ENCODE results near the gene ZNF142.

Gene ZNF142

DNA sequence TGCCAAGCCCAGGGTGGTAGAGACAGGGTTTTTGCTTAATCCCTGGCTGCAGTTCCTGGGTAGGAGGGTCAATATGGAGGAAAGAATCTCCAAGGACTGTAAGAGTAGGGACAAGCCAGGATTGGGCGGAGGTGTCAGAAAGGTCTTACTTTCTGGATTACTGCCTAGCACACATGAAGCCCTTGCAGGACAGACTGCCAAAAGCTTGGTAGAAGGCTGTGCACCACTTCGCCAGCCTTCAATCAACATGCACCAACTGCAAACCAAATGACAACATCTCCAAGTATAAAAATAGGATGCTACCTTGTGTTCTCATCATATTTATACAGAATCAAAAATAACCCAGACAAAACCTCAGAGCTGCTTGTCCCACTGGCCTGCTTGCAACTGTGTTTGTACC is 3.7 kb downstream of the ZNF142 start:
- DNase-seq (ENCODE audit: low read depth, low spot score) = no peak

DNA sequence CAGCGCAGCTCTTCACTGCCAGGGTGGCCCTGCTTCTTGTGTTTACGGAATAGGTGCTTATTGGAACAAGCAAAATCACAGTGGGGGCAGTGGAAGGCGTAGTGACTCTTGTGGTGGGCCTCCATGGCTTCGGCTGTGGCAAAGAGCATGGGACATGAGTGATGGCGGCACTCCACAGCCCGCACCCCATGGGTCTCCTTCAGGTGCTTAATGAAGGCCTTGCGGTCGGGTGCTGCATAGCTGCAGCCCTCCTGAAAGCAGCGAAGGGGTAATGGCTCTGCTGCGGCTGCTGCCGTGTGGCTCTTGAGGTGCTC is 10.7 kb downstream of the ZNF142 start:
- DNase-seq (ENCODE audit: low read depth, low spot score) = no peak

DNA sequence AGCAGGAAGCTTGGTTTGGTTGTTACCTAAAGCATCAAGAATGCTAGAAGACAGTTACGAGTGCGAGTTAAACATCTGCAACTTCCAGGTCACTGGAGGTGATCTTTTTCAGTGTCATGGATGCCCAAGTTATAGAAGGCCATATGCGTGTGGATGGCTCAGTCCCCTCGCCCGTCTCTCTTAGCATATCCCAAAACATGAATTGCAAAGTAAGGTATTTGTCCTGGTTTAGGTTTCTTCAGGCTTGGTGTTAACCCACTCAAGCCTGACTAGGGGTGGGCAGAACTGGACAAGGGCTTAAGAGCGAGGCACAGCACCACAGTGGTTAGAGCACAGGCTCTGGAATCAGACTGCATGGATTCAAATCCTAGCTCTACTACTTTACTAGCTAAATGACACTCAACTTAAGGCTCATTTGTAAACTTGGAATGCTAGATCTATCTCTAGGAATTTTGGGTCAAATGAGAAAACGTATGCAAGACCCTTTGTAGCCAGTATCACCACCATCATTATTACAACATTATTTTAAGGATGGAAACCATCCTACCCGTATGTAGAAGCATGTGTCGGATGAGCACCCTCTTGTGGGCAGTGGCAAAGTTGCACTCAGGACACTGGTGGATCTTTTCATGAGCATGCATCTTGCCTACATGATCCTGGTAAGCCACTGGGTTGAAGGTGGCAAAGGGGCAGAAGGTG is 11.2 kb downstream of the ZNF142 start:
- no peak for DNase-seq (ENCODE audit: low read depth, low spot score)

DNA sequence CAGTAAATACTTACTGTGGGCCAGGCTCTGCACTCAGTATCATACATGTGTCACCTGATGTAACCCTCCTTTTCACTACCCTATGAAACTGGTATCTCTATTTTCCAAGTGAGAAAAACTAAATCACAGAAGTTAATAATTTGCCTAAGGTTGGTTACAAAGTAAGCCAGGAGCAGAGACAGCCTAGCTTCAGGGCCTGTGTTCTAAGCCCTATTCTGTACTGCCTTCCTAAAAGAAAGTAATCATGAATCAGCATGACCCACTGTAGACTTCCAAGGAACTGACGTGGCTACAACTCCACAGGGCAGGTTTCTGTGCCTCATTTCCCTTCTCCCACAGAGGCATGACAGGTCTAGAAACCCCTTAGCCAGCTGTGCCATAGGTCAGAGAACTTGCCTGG is 14.3 kb downstream of the ZNF142 start:
- DNase-seq (ENCODE audit: low read depth, low spot score) = no peak

DNA sequence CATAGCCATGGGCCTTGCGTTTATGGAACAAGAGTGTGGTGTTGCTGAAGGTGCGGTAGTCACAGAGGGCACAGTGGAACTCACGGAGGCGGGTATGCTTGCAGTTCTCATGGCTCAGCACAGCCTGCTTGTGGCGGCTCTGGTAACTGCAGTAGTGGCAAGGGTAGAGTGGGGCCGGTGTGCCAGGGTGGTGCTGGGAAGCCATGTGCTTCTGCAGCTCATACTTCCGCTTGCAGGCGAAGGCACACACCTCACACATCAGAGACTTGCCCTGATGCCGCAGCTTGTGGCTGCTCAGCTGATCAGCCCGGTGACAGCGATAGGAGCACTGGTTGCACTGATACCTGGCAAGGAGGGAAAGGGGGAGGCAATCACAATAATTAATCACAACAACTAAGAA is 14.7 kb downstream of the ZNF142 start:
- DNase-seq (ENCODE audit: low read depth, low spot score) = no peak

DNA sequence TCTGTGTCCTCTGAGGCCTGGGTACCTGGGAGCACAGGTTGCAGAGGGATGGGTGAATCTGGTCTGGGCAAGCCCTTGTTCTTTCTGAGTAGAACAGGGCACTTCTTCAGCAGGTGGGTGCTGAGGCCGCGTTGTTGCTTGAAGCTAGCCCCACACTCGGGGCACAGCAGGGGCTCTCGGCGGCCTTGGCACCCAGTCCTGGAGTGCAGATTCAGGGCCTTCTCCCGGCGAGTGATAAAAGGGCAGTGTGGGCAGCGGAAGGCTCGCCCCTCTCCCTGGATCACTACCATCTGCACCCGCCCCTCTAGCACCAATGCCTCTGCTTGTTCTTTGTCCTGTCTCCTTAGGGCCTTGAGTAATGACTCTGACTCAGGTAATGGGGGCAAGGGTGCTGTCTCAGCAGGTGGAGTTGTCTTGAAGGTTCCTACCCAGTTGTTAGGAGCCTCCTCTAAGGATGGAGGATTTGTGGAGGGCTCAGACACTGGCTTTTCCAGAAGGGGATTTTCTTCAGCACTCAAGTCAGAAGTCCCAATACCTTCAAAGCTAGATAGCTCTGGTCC is 15.6 kb downstream of the ZNF142 start:
- DNase-seq (ENCODE audit: low read depth, low spot score) = no peak

DNA sequence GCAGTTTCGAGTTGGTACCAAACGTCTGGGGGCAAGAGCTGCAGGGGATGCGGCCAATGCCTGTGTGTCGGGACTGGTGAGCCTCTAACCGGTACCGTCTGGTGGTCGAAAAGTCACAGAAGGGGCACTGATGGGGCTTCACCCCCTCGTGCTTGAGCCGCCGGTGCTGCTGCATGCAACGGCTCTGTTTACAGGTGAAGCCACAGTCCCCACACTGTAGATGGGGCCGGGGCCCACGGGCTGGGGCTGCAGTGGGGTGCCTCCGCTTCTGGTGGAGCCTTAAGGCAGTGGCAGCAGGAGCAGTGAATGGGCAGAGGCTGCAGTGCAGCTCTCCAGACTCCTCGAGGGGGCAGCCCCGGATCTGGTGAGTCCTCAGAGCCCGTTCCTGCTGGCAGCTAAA is 16.6 kb downstream of the ZNF142 start:
- no peak for DNase-seq (ENCODE audit: low read depth, low spot score)

DNA sequence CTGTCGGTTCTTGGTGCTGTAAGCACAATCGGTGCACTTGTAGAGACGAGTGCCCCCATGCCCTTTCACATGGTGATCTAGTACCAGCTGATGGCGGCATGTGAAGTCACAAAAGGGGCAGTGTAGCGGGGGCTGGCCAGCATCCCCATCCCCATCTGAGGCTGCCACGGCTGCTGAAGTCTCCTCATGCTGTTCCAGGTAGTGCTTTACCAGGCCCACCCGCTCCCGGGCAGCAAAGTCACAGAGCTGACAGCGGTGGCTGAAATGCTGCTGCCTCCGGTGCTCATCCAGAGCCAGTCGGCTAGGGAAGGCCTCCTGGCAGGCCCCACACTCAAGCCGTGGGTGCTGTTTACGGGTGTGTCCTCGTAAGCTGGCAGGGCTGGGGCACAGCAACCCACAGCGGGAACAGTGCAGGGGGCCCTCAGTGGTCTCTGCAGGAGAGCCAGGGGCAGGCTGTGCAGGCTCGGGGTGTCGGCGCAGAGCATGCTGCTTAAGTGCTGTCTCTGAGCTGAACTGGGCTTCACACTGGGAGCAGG is 17.2 kb downstream of the ZNF142 start:
- no peak for DNase-seq (ENCODE audit: low read depth, low spot score)

DNA sequence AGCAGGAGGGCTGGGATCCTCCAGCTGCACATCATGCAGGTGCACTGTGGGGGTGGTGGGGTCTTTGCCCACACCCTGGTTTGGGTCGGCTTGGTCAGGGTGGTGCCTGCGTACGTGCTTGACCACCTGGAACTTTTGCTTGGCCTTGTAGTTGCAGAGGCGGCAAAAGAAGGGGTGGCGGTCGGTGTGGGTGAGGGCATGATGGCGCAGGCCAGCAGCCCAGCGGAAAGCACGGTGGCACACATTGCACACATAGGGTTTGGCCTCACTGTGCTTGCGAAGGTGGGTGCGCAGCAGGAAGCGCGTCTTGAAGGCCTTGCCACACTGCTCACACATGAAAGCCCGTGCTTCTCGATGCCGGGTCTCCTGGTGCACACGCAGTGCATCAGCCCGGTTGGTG is 21.1 kb downstream of the ZNF142 start:
- DNase-seq (ENCODE audit: low read depth, low spot score) = no peak

DNA sequence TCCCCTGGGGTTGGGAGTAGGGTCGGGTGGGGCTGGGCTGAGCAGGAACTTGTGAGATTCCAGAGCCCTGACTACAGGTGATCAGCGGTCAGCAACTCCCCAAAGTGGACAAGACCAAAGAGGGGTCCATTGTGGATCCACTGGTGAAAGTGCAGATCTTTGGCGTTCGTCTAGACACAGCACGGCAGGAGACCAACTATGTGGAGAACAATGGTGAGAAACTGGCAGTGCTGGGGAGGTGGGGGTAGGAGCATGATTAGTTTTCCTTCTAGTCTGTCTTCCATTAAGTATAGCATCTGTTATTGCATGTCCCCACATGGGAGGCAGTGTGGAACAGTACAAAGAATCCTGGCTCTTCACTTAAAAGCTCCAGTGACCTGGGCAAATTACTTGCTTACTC is 23.7 kb downstream of the ZNF142 start:
- no peak for DNase-seq (ENCODE audit: low read depth, low spot score)

DNA sequence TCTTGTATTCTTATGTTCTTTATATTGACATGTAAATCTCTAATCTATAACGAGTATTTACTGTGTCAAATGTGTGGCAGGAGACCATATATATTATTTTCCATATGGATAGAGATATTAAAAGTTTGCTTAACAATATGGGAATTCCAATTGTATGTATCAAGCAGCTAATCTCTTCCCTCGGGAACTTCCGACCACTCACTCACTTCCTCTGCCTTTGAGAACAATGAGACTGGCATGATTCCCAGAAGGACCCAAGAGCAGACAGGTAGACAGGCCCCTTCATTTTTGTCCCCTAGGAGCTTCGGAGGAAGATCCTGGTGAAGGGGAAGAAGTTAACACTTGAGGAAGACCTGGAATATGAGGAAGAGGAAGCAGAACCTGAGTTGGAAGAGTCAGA is 27.6 kb downstream of the ZNF142 start:
- no peak for DNase-seq (ENCODE audit: low read depth, low spot score)

DNA sequence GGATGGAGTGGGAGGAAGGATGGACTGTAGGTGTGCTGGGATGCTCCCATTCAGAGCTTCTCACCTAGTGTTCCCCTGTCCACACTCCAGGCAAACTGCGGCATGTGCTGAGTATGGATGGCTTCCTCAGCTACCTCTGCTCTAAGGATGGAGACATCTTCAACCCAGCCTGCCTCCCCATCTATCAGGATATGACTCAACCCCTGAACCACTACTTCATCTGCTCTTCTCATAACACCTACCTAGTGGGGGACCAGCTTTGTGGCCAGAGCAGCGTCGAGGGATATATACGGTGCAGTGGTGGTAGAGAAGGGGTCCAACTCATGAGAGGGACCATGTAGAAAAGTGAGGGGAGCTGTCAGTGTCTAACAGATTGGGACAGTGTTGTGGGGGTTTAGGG is 31.5 kb downstream of the ZNF142 start:
- no peak for DNase-seq (ENCODE audit: low read depth, low spot score)

DNA sequence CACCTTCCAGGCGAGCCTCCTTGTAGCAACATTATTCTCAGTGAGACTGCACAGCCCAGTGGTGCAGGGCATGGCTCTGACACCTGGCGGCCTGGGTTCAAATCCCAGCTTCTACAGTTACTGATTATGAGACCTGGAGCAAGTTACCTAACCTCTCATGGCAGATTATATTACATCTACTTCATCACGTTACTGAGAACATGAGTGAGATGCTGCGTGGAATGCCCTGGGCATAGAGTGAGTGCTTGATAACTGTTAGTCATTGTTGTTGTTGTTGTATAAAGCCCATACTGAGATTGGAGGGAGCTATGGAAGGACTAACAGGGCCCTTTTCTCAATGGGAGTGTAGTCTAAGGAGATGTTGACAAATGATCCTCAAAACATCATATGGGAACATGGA is 33.1 kb downstream of the ZNF142 start:
- DNase-seq (ENCODE audit: low read depth, low spot score) = no peak

DNA sequence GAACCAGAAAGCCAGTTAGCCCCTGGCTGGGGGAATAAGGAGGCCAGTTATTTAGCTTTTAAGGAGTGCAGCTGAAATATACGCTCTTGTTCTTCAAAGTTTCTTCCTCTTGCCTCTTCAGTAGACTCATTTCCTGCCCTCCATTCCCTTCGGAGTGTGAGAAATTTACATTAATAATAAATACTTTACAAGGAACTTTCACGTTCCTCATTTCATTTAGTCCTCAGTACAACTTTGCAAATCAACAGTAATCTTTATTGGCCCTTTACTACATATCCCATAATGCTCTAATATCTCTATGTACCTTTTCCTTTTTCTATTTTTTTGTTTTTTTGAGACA is 36.1 kb downstream of the ZNF142 start:
- no peak for DNase-seq (ENCODE audit: low read depth, low spot score)

DNA sequence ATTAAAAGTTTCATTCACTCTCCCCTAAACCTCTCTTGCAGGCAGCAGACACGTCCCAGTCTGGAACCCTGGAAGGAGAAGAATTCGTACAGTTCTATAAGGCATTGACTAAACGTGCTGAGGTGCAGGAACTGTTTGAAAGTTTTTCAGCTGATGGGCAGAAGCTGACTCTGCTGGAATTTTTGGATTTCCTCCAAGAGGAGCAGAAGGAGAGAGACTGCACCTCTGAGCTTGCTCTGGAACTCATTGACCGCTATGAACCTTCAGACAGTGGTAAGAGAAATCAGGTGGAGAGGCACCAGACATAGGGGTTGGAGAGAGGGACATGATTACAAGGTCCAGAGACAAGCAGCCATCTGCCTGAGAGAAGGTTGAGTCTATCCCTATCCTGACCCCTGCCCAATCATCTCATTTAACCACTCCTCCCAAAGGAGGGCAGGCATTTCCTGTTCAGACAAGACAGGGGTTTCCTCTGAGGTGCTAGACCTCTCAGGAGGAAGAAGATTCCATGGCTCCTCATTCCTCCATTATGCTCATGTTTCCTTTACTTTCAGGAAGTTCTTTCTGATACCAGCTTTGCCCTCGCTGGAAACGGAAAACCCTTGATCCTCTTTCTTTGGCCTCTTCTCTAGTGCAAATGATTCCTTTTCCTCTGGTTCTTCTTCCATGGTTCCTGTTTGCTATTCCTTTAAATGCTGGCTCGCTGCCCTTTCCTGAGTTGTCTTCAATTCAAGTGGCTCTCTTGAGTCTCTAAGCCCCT is 36.6 kb downstream of the ZNF142 start:
- no peak for DNase-seq (ENCODE audit: low read depth, low spot score)

DNA sequence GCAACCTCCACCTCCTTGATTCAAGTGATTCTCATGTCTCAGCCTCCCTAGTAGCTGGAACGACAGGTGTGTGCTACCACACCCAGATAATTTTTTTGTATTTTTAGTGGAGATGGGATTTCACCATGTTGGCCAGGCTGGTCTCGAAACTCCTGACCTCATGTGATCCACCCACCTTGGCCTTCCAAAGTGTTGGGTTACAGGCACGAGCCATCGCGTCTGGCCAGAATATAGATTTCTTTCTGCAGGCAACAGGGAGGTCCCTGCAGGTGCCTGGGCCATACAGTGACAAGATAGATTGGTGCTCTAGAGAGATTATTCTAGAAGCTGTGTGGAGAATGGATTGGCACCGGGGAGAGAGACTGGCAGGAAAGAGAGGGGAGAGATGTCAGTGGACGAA is 38.4 kb downstream of the ZNF142 start:
- no peak for DNase-seq (ENCODE audit: low read depth, low spot score)

DNA sequence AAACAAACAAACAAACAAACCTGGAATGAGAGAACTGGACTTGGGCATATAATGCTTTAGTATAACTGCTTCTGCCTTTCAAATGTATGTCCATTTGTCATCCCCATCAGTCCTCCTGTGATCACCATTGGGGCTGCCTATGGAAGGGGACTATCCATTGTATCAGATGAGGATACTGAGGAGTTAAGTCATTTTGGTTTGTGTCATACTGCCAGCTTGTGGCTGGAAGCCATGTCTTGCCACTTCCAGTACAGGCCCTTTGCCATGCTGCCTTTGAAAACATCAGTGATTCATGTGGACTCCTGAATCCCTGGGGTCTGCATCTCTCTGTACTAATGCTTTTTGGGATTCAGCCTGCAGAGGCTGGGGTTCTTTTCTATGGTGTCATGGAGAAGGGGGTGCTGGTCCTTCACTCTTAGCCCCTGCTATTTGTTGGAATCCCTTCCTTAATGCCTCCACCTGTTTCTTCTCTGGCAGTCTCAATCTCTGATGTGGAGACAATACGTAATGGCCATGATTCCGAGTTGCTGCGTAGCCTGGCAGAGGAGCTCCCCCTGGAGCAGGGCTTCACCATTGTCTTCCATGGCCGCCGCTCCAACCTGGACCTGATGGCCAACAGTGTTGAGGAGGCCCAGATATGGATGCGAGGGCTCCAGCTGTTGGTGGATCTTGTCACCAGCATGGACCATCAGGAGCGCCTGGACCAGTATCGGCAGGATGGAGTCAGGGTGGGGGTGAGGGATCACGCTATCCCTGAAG is 41.1 kb downstream of the ZNF142 start:
- DNase-seq (ENCODE audit: low read depth, low spot score) = no peak

DNA sequence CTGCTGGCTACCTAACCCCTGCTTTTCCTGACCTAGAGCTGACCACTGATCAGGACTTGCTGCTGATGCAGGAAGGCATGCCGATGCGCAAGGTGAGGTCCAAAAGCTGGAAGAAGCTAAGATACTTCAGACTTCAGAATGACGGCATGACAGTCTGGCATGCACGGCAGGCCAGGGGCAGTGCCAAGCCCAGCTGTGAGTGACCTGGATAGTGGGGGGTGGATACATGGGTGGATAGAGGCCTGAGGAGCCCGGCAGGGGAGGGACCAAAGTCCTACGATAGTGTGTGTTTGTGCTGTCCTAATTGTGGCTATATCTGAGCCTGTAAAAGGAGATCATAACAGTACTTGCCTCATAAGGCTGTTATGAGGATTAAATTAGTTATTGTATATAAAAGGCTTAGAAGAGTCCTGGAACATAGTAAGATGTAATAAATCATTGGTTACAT is 43.5 kb downstream of the ZNF142 start:
- no peak for DNase-seq (ENCODE audit: low read depth, low spot score)

DNA sequence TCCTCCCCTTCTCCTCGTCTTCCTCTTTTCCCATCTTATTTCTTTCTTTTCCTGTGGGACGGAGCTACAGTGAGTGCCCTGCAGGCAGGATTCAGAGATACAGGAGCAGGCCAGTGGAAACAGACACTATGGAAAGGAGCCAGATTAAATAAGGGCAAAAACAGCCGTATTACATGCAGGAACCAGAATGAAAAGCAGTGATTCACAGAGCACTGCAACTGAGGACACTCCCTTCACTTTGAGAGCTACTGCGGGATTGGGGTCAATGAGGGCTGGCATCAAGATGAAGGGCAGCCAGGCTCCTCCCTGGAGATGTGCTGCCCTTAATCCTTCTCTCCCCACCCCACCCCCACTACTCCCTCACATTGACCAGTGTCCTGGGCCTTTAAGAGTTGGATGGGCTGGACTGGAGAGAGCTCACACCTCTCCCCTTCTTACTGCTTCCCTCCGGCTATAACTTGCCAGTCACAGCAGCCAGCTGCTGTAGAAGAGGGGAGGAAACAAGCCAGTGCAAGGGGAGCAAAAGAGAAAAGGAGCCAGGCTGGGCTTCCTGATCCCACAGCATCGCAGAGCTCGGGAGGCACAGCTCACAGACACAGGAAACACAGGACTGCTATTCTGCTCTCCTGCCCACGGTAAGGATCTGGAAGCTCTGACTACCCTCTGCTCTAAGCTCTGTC is 51.8 kb downstream of the ZNF142 start, which contains the start of gene PLCD4:
Gene PLCD4, plus strand, starts transcription at position 464 of the 680 bp plus-strand sequence. CDS start 7,841 bp downstream, outside the sequence.
- DNase-seq (ENCODE audit: low read depth, low spot score) = no peak

DNA sequence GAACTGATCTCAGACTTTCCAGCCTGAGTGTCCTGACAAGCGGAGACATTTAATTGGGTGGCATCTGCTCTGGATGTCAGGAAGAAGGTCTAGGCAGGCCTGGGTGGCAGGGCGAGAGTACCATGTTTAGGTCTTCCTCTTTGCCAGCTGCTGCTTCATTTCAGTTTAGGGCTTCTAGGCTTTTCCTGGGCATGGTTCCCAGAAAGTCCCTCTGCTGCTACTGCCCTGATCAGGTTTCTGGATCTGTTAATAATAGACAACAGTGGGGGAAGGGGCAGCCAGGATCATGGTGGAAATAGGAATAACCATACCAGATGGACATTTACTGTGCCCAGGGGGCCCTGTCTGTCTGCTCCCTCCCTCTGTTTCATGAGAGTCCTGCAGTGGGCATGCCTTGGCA is 54.0 kb downstream of the ZNF142 start:
- no peak for DNase-seq (ENCODE audit: low read depth, low spot score)
